Measurements from ENCODE around the gene SFXN2.
A peak's percentile ranks its signal among the peaks of the same experiment; 100 is the strongest.

The SFXN2 gene

GRCh38 chr10:102744374-102745051, 30.1 kb downstream of the SFXN2 start:
- TF ChIP-seq, protein P1, sequence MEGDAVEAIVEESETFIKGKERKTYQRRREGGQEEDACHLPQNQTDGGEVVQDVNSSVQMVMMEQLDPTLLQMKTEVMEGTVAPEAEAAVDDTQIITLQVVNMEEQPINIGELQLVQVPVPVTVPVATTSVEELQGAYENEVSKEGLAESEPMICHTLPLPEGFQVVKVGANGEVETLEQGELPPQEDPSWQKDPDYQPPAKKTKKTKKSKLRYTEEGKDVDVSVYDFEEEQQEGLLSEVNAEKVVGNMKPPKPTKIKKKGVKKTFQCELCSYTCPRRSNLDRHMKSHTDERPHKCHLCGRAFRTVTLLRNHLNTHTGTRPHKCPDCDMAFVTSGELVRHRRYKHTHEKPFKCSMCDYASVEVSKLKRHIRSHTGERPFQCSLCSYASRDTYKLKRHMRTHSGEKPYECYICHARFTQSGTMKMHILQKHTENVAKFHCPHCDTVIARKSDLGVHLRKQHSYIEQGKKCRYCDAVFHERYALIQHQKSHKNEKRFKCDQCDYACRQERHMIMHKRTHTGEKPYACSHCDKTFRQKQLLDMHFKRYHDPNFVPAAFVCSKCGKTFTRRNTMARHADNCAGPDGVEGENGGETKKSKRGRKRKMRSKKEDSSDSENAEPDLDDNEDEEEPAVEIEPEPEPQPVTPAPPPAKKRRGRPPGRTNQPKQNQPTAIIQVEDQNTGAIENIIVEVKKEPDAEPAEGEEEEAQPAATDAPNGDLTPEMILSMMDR (IDR thresholded peaks at IDR 0.05; ENCODE audit: low read depth, low read length), result no peak
- peak overlapping the region; percentile 99 for H3K4me3 ChIP-seq (ENCODE audit: low read depth, low read length)

DNA sequence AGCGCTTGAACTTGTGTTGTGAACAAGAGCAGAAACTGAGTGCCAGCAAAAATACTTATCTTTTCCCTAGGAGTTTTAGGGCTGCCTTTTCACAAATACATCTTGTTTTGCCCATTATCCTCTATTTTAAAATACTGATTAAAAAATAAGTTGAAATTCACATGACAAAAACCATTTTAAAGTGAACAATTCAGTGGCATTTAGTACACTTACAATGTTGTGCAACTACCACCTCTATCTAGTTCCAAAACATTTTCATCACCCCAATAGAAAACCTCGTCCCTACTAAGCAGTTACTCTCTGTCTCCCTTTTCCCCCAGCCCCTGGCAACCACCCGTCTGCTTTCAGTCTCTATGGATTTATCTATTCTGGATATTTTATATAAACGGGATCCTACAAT, 30.7 kb downstream of the SFXN2 start:
- peak overlapping the region; percentile 99; the same call in 1 of the 2 replicates for H3K4me3 ChIP-seq (ENCODE audit: low read depth, low read length)
- TF ChIP-seq, protein P1 (IDR thresholded peaks at IDR 0.05; ENCODE audit: low read depth, low read length), result no peak

- no peak overlapping the region for H3K4me3 ChIP-seq (ENCODE audit: low read depth, low read length)
- TF ChIP-seq, protein P1 (IDR thresholded peaks at IDR 0.05; ENCODE audit: low read depth, low read length), result no peak
Observed at GRCh38 chr10:102752266-102752930, 38.0 kb downstream of the SFXN2 start.

- H3K4me3 ChIP-seq (ENCODE audit: low read depth, low read length), result no peak overlapping the region
- TF ChIP-seq, protein P1 (IDR thresholded peaks at IDR 0.05; ENCODE audit: low read depth, low read length), result peak; percentile 53
Observed at GRCh38 chr10:102752934-102753664, 38.7 kb downstream of the SFXN2 start.

- TF ChIP-seq, protein P1 (IDR thresholded peaks at IDR 0.05; ENCODE audit: low read depth, low read length), result no peak
- no peak overlapping the region for H3K4me3 ChIP-seq (ENCODE audit: low read depth, low read length)
Observed at GRCh38 chr10:102753718-102754117, 39.3 kb downstream of the SFXN2 start.

DNA sequence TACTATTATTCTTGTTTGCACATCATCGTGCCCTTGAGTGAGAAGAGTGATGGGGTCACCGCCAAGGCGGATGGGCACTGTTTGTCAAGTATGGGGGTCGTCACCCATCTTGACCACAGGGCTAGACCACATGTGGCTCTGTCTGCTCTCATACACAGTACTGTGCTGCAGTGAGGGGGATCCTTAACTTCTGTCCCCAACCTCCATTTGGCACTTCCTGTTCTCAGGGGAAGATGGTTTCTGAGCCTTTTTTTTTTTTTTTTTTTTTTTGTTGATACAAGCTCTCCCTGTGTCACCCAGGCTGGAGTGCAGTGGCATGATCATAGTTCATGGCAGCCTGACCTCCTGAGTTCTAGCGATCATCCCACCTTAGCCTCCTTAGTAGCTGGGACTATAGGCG, 42.9 kb downstream of the SFXN2 start:
- TF ChIP-seq, protein P1 (IDR thresholded peaks at IDR 0.05; ENCODE audit: low read depth, low read length), result no peak
- no peak overlapping the region for H3K4me3 ChIP-seq (ENCODE audit: low read depth, low read length)

All from WI38 (cell line).